Brain microvascular endothelial cell (primary cell): ENCODE data around the gene TM9SF4.

Experiments
- DNase-seq: peaks from one replicate; pipeline ENCODE4 v3.0.0-alpha.2; 2020
- H3K27ac ChIP-seq: fragments of 250-450 bp; sonication (Bioruptor Pico); 2 replicates; pipeline ENCODE4 v1.5.1; 2020; ENCODE audit warnings: mild to moderate bottlenecking, moderate library complexity
- H3K27me3 ChIP-seq: fragments of 250-450 bp; sonication (Bioruptor Pico); replicated peaks from 2 replicates; pipeline ENCODE4 v1.5.1; 2020; ENCODE audit warnings: mild to moderate bottlenecking
- H3K36me3 ChIP-seq: fragments of 250-450 bp; sonication (Bioruptor Pico); replicated peaks from 2 replicates; pipeline ENCODE4 v1.5.1; 2020; ENCODE audit warnings: mild to moderate bottlenecking
- H3K4me3 ChIP-seq: 2 replicates; pipeline ENCODE4 v1.5.1; 2011; ENCODE audit warnings: low read depth, mild to moderate bottlenecking, control low read depth, low read length, moderate library complexity
- in situ Hi-C: cut with HindIII; loops from 2 replicates; pipeline ENCODE4 v1.10.0; 2017; ENCODE audit warnings: low sequenced_read_pairs, low pct_ligation_motif_present
- TF ChIP-seq, protein P1 (sequence below): IDR thresholded peaks from 2 replicates; pipeline ENCODE4 v1.5.1; 2011; ENCODE audit warnings: low read depth, mild to moderate bottlenecking, moderate library complexity, low read length, control low read depth, inconsistent platforms; ENCODE audit errors: missing control alignments

TM9SF4 gene

DNA sequence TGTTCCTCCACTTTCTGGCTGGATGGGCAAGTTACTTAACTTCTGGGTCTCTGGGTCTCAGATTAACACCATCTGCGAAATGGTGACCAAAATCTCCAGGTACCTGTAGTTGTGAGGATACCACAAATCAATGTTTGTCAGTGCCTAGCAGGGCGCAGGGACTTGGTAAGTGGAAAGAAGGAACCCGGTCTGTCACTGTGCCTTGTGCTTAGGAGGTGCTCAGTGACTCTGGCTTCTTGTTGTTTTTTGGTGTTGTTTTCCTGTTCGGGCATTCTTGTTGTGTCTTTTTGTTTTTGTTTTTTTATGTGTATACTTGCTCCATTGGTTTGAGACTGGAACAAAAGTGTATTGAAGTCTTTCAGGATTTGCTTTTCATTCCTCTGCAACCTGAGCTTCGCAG lies 17.8 kb downstream of the TM9SF4 start:
- Histone ChIP-seq H3K27ac (no peak overlapping the region), H3K36me3 (peaks cover 5% of the 10 kb centered on the region), H3K4me3 (no peak overlapping the region), H3K27me3 (no peaks in the 10 kb centered on the region)
- no peak for DNase-seq
- TF ChIP-seq, protein P1, sequence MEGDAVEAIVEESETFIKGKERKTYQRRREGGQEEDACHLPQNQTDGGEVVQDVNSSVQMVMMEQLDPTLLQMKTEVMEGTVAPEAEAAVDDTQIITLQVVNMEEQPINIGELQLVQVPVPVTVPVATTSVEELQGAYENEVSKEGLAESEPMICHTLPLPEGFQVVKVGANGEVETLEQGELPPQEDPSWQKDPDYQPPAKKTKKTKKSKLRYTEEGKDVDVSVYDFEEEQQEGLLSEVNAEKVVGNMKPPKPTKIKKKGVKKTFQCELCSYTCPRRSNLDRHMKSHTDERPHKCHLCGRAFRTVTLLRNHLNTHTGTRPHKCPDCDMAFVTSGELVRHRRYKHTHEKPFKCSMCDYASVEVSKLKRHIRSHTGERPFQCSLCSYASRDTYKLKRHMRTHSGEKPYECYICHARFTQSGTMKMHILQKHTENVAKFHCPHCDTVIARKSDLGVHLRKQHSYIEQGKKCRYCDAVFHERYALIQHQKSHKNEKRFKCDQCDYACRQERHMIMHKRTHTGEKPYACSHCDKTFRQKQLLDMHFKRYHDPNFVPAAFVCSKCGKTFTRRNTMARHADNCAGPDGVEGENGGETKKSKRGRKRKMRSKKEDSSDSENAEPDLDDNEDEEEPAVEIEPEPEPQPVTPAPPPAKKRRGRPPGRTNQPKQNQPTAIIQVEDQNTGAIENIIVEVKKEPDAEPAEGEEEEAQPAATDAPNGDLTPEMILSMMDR = no peak
- in situ Hi-C loops = no loop called here

DNA sequence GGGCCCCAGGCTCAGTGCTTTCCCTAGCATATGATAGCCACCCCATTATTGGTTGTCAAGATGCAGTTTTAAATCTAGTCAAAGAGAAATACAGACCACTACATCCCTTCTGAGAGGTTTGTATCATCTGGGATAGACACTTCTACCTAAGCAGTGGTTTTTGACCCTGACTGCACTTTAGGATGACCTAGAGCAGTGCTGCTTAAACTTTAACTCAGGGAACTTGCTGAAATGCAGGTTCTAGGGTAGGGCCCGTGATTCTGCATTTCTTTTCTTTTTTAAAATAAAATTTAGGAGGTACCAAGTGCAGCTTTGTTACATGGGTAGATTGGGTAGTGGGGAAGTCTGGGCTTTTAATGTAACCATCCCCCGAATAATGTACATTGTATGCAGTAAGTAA lies 18.7 kb downstream of the TM9SF4 start:
- Histone ChIP-seq H3K36me3 (peaks cover 6% of the 10 kb centered on the region), H3K4me3 (no peak overlapping the region), H3K27ac (no peak overlapping the region), H3K27me3 (no peaks in the 10 kb centered on the region)
- TF ChIP-seq, protein P1 = no peak
- no peak for DNase-seq
- in situ Hi-C loops = no loop called here

DNA sequence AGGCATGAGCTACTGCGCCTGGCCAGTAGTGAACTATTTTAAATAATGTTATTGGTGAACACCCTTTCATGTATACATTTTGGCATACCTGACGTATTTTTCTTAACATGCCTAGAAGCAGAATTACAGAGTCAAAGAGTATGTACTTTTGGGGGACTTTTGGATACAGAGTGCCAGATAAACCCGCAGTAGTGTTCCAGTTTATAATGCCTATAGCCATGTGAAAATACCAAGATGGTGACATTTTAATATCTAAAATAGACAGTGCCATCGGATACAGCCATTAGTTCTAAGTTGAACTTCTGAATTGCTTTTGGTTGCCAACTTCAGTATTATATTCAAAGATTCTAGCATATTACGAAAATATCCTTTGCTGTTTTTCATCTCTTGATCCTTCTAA lies 20.3 kb downstream of the TM9SF4 start:
- DNase-seq = no peak
- TF ChIP-seq, protein P1 = no peak
- Histone ChIP-seq H3K27me3 (no peaks in the 10 kb centered on the region), H3K27ac (no peak overlapping the region), H3K36me3 (peaks cover 9% of the 10 kb centered on the region), H3K4me3 (no peak overlapping the region)
- in situ Hi-C loops = no loop called here

DNA sequence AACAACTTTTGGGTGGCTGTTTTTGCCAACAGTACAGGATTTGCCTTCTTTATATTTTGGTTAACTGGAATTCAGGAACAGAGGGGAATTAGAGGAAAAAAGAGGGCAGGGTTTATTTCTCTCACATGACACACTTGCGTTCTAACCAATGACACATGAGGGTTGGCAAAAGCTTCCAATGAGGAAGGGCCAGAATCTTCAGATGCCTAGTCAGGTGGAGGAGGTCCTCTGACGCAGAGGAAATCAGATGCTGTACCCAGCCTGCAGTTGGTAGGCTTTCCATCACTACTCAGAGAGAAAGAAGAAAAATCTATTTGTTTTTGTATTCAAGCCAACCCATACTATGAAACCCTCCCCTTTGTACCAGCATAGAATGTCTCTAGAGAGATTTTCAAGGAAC lies 20.8 kb downstream of the TM9SF4 start:
- H3K4me3 ChIP-seq = no peak overlapping the region
- peaks cover 8% of the 10 kb centered on the region for H3K36me3 ChIP-seq
- DNase-seq = no peak
- in situ Hi-C loops = no loop called here
- no peak overlapping the region for H3K27ac ChIP-seq
- no peaks in the 10 kb centered on the region for H3K27me3 ChIP-seq
- TF ChIP-seq, protein P1 = no peak

DNA sequence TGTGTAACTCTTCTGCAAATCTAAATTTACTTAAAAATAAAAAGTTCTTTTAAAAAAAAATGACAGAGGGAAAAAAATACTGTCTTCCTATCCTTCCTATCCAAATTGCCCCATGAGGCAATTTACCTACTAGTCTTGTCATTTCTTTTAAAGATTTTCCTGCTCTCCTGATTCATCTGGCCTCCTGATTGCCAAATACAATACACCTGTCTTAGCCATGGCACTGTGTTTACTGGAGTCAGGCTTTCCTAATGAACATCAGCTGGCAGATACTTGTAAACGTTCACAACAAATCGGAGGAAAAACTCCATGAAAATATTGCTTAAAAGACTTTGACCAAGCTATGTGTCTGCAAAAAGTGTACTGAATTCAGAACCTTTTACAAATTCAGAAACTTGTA lies 21.5 kb downstream of the TM9SF4 start:
- no peak overlapping the region for H3K27ac ChIP-seq
- DNase-seq = no peak
- peaks cover 8% of the 10 kb centered on the region for H3K36me3 ChIP-seq
- in situ Hi-C loops = no loop called here
- no peaks in the 10 kb centered on the region for H3K27me3 ChIP-seq
- TF ChIP-seq, protein P1 = no peak
- H3K4me3 ChIP-seq = no peak overlapping the region

DNA sequence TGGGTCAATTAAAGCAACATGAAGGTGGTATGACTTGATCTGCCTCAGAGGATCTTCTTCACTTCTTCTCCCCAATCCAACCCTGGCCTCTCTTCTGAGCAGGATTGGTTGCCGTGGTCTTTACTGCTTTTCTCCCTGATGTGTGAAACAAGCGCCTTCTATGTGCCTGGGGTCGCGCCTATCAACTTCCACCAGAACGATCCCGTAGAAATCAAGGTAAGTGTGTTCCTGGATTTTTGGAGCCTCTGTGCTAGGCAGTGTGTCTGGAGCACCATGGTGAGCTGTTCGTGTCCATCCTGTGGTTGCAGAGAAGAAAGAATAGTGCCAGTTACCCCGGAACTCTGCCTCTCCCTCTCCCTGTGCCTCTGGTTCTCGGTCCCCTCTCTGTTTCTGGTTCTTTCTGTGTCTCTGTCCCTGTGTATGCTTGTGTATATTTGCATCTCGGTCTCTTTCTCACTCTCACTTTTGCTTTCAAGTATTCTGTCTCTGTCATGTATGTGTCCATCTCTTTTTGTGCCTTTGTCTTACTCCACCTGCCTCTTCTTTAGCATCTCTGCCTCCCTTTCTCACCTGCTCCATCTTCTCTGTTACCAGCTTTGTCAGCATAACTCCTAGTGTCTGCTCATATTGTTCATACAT lies 23.5 kb downstream of the TM9SF4 start:
- no peak overlapping the region for H3K27ac ChIP-seq
- TF ChIP-seq, protein P1 = no peak
- DNase-seq = no peak
- in situ Hi-C loops = no loop called here
- H3K36me3 ChIP-seq = peaks cover 21% of the 10 kb centered on the region
- H3K4me3 ChIP-seq = no peak overlapping the region
- no peaks in the 10 kb centered on the region for H3K27me3 ChIP-seq
